Mesenchymal stem cell (in vitro differentiated cells and primary cell): ENCODE data around the gene BMERB1.

ENCODE experiments used
- DNase-seq: peaks from one replicate; pipeline ENCODE4 v3.0.0-alpha.2; 2013
- H2AFZ ChIP-seq: one replicate; pipeline ENCODE4 v1.6.1; 2013; ENCODE audit warnings: low read depth, mild to moderate bottlenecking, control low read depth, inconsistent platforms, low read length, moderate library complexity
- H2AK5ac ChIP-seq: 2 replicates; pipeline ENCODE4 v1.6.1; 2013; ENCODE audit warnings: low read length, moderate library complexity, mild to moderate bottlenecking, inconsistent platforms; ENCODE audit not compliant: severe bottlenecking
- H2BK120ac ChIP-seq: one replicate; pipeline ENCODE4 v1.6.1; 2013; ENCODE audit warnings: low read depth, mild to moderate bottlenecking, inconsistent platforms, low read length, moderate library complexity
- H2BK12ac ChIP-seq, 2 experiments: one replicate each; pipeline ENCODE4 v1.6.1; 2013; ENCODE audit warnings: inconsistent platforms in 2 of 2, low read length in 2 of 2, mild to moderate bottlenecking in 2 of 2, moderate library complexity in 2 of 2, control low read depth in 1 of 2
- H2BK15ac ChIP-seq: one replicate; pipeline ENCODE4 v1.6.1; 2013; ENCODE audit warnings: mild to moderate bottlenecking, low read depth, inconsistent platforms; ENCODE audit not compliant: poor library complexity, severe bottlenecking
- H2BK5ac ChIP-seq: 2 replicates; pipeline ENCODE4 v1.6.1; 2013; ENCODE audit warnings: low read depth, mild to moderate bottlenecking, low read length, control low read depth, inconsistent platforms; ENCODE audit not compliant: poor library complexity, severe bottlenecking
- H3K14ac ChIP-seq, 2 experiments: one replicate each; pipeline ENCODE4 v1.6.1; 2013; ENCODE audit warnings: inconsistent platforms in 2 of 2, low read length in 2 of 2, control low read depth in 1 of 2, mild to moderate bottlenecking in 1 of 2, moderate library complexity in 1 of 2
- H3K18ac ChIP-seq, 2 experiments: one replicate each; pipeline ENCODE4 v1.6.1; 2013; ENCODE audit warnings: inconsistent platforms in 2 of 2, low read length in 2 of 2, control low read depth in 1 of 2, low read depth in 1 of 2, mild to moderate bottlenecking in 1 of 2
- H3K23ac ChIP-seq, 2 experiments: one replicate each; pipeline ENCODE4 v1.6.1; 2013; ENCODE audit warnings: inconsistent platforms in 2 of 2, low read length in 2 of 2, mild to moderate bottlenecking in 2 of 2, moderate library complexity in 2 of 2, control low read depth in 1 of 2
- H3K27ac ChIP-seq: 2 replicates; pipeline ENCODE4 v1.5.1; 2013; ENCODE audit warnings: mild to moderate bottlenecking, moderate library complexity, low read length, control low read depth, inconsistent platforms; ENCODE audit not compliant: poor library complexity, severe bottlenecking
- H3K27me3 ChIP-seq, 2 experiments: 2 replicates each; pipeline versions ENCODE4 v1.6.1 to v1.7.0; 2013; ENCODE audit warnings: low read length in 2 of 2, mild to moderate bottlenecking in 2 of 2, moderate library complexity in 2 of 2, control low read depth in 1 of 2, inconsistent platforms in 1 of 2; ENCODE audit not compliant: control insufficient read depth in 1 of 2, insufficient read depth in 1 of 2
- H3K36me3 ChIP-seq, 2 experiments: 2 replicates each; pipeline versions ENCODE4 v1.6.1 to v1.7.0; 2013; ENCODE audit warnings: low read length in 2 of 2, control low read depth in 1 of 2, inconsistent platforms in 1 of 2, low read depth in 1 of 2, mild to moderate bottlenecking in 1 of 2; ENCODE audit not compliant: insufficient read depth in 2 of 2, control insufficient read depth in 1 of 2
- H3K4ac ChIP-seq, 2 experiments: one replicate each; pipeline ENCODE4 v1.6.1; 2013; ENCODE audit warnings: inconsistent platforms in 2 of 2, low read length in 2 of 2, mild to moderate bottlenecking in 2 of 2, moderate library complexity in 2 of 2, control low read depth in 1 of 2, low read depth in 1 of 2
- H3K4me1 ChIP-seq: 2 replicates; pipeline ENCODE4 v1.6.1; 2013; ENCODE audit warnings: low read depth, low read length, control low read depth; ENCODE audit not compliant: control insufficient read depth, insufficient read depth
- H3K4me2 ChIP-seq: 2 replicates; pipeline ENCODE4 v1.6.1; 2013; ENCODE audit warnings: low read length, mild to moderate bottlenecking, inconsistent platforms; ENCODE audit not compliant: poor library complexity, severe bottlenecking
- H3K4me3 ChIP-seq, 2 experiments: 2 replicates each; pipeline versions ENCODE4 v1.5.1 to v1.7.0; 2013; ENCODE audit warnings: low read length in 2 of 2, mild to moderate bottlenecking in 2 of 2, control low read depth in 1 of 2, low read depth in 1 of 2; ENCODE audit not compliant: insufficient read depth in 1 of 2
- H3K79me1 ChIP-seq: replicated peaks from 2 replicates; pipeline ENCODE4 v1.6.1; 2013; ENCODE audit warnings: mild to moderate bottlenecking, control low read depth, low read length, inconsistent platforms; ENCODE audit not compliant: poor library complexity, severe bottlenecking
- H3K9ac ChIP-seq: 2 replicates; pipeline ENCODE4 v1.7.0; 2013; ENCODE audit warnings: mild to moderate bottlenecking, low read length, moderate library complexity
- H3K9me3 ChIP-seq: 2 replicates; pipeline ENCODE4 v1.7.0; 2013; ENCODE audit warnings: mild to moderate bottlenecking, low read length; ENCODE audit not compliant: control insufficient read depth
- H4K8ac ChIP-seq: one replicate; pipeline ENCODE4 v1.6.1; 2013; ENCODE audit warnings: inconsistent platforms, mild to moderate bottlenecking, low read length, moderate library complexity
- H4K91ac ChIP-seq: one replicate; pipeline ENCODE4 v1.6.1; 2013; ENCODE audit warnings: mild to moderate bottlenecking, low read length, inconsistent platforms
- WGBS: methylation state at CpG from one replicate; pipeline ENCODE4 v1.1.7; 2013; ENCODE audit warnings: mixed read lengths; 5-methylcytosine and 5-hydroxymethylcytosine counted together

The BMERB1 gene

GRCh38 chr16:15585956-15586355 lies 151.6 kb downstream of the BMERB1 start:
- no peaks in the 10 kb centered on the region for H3K27me3 ChIP-seq
- H3K27ac ChIP-seq: no peak overlapping the region
- H3K23ac ChIP-seq: no peak overlapping the region
- no peak overlapping the region for H3K4me3 ChIP-seq
- no peak for DNase-seq
- no peak overlapping the region for H3K18ac ChIP-seq
- peaks cover 12% of the 10 kb centered on the region for H3K79me1 ChIP-seq
- no peak overlapping the region for H2BK5ac ChIP-seq
- H4K91ac ChIP-seq: no peak overlapping the region
- no peak overlapping the region for H2BK15ac ChIP-seq
- H3K4me1 ChIP-seq: peaks cover 2% of the 10 kb centered on the region
- H2BK12ac ChIP-seq: no peak overlapping the region
- H3K36me3 ChIP-seq: peaks cover 46 to 87% of the 10 kb centered on the region in 2 experiments
- no peak overlapping the region for H3K14ac ChIP-seq
- no peak overlapping the region for H2BK120ac ChIP-seq
- H3K4ac ChIP-seq: no peak overlapping the region
- H3K4me2 ChIP-seq: no peak overlapping the region
- H3K9ac ChIP-seq: no peak overlapping the region
- no peak overlapping the region for H4K8ac ChIP-seq
- no peak overlapping the region for H2AFZ ChIP-seq
- peaks cover 33% of the 10 kb centered on the region for H3K9me3 ChIP-seq
- H2AK5ac ChIP-seq: no peak overlapping the region
- WGBS: 68% methylated on average over 1 of the region's 1 CpG

- Histone ChIP-seq H3K79me1 (peaks cover 12% of the 10 kb centered on the region), H3K4me1 (peaks cover 4% of the 10 kb centered on the region), H3K4me2 (no peak overlapping the region), H4K91ac (no peak overlapping the region), H3K9me3 (peaks cover 33% of the 10 kb centered on the region), H2AFZ (no peak overlapping the region), H3K4me3 (peak overlapping the region; percentile 1 to 34), H3K14ac (no peak overlapping the region), H3K23ac (no peak overlapping the region), H3K4ac (no peak overlapping the region), H3K27ac (no peak overlapping the region), H4K8ac (no peak overlapping the region), H3K18ac (no peak overlapping the region), H3K27me3 (no peaks in the 10 kb centered on the region), H2BK15ac (no peak overlapping the region), H2BK5ac (no peak overlapping the region), H2BK120ac (no peak overlapping the region), H2BK12ac (no peak overlapping the region), H2AK5ac (no peak overlapping the region), H3K36me3 (peaks cover 42 to 79% of the 10 kb centered on the region in 2 experiments), H3K9ac (no peak overlapping the region)
- no peak for DNase-seq
- WGBS: 98% methylated on average over 11 of the region's 12 CpGs
Observed at GRCh38 chr16:15586716-15587115, 152.3 kb downstream of the BMERB1 start.

- Histone ChIP-seq H2AK5ac (no peak overlapping the region), H3K18ac (no peak overlapping the region), H2AFZ (no peak overlapping the region), H3K4me3 (peak overlapping the region in 1 of 2 experiments; percentile 1), H3K4me1 (peaks cover 8% of the 10 kb centered on the region), H3K9ac (no peak overlapping the region), H4K8ac (no peak overlapping the region), H3K14ac (no peak overlapping the region), H3K27ac (no peak overlapping the region), H2BK12ac (peak overlapping the region in 1 of 2 experiments; percentile 31), H2BK120ac (no peak overlapping the region), H2BK15ac (peak overlapping the region; percentile 1), H3K36me3 (peaks cover 45 to 74% of the 10 kb centered on the region in 2 experiments), H3K4me2 (no peak overlapping the region), H4K91ac (no peak overlapping the region), H3K4ac (no peak overlapping the region), H3K23ac (no peak overlapping the region), H3K27me3 (no peaks in the 10 kb centered on the region), H3K79me1 (peaks cover 12% of the 10 kb centered on the region), H2BK5ac (no peak overlapping the region), H3K9me3 (peaks cover 33% of the 10 kb centered on the region)
- 98% methylated on average over 17 of the region's 17 CpGs for WGBS
- no peak for DNase-seq
Observed at GRCh38 chr16:15587152-15587825, 152.9 kb downstream of the BMERB1 start.

- Histone ChIP-seq H3K27ac (no peak overlapping the region), H2BK12ac (peak overlapping the region; percentile 69 to 97), H2AK5ac (peak overlapping the region; percentile 31), H2BK5ac (no peak overlapping the region), H3K79me1 (peaks cover 7% of the 10 kb centered on the region), H3K9ac (no peak overlapping the region), H3K18ac (peak overlapping the region; percentile 29 to 80), H4K8ac (peak overlapping the region; percentile 67), H3K4me1 (peaks cover 11% of the 10 kb centered on the region), H3K36me3 (peaks cover 46 to 63% of the 10 kb centered on the region in 2 experiments), H3K4me2 (no peak overlapping the region), H3K9me3 (peaks cover 5% of the 10 kb centered on the region), H3K14ac (peak overlapping the region in 1 of 2 experiments; percentile 79), H3K23ac (no peak overlapping the region), H3K4me3 (no peak overlapping the region), H3K4ac (peak overlapping the region; percentile 73 to 78), H3K27me3 (no peaks in the 10 kb centered on the region), H4K91ac (peak overlapping the region; percentile 87), H2BK15ac (no peak overlapping the region), H2BK120ac (peak overlapping the region; percentile 64), H2AFZ (no peak overlapping the region)
- WGBS: 95% methylated on average over 9 of the region's 9 CpGs
- DNase-seq: no peak
Observed at GRCh38 chr16:15592324-15592723, 157.9 kb downstream of the BMERB1 start.
